CD8-positive, alpha-beta memory T cell (primary cell): ENCODE data around the gene SSX4B. TPM values are rescaled to one million over a fixed set of nuclear protein-coding genes. Genes with fewer than 3 reads are reported as not detected.
"Not testable (repeated sequence)": the region's sequence is repeated elsewhere in the genome, so short reads cannot be mapped to it uniquely, and the experiment has no call there.

ENCODE experiments used
- CTCF ChIA-PET: fragments of 350-600 bp; sonication (Branson Sonifier 250); formaldehyde crosslinking; loops from one replicate; lab custom pipeline; 2021; ENCODE audit warnings: antibody characterized with exemption; lab: Charles Lee
- POLR2A ChIA-PET: fragments of 350-600 bp; sonication (Branson Sonifier 250); formaldehyde crosslinking; loops from one replicate; lab custom pipeline; 2021; ENCODE audit warnings: antibody characterized with exemption; lab: Charles Lee
- DNase-seq, 5 donors: peaks; one replicate each; pipeline versions ENCODE4 v3.0.0 to v3.0.0-alpha.2; 2020 to 2022; ENCODE audit warnings: mixed read lengths in 1 of 5
- H3K27ac ChIP-seq: one replicate; pipeline ENCODE4 v1.7.0; 2013; ENCODE audit warnings: low read depth, mild to moderate bottlenecking, low read length, moderate library complexity
- H3K27me3 ChIP-seq: 2 replicates; pipeline ENCODE4 v1.7.0; 2013; ENCODE audit warnings: low read length, mild to moderate bottlenecking; ENCODE audit not compliant: insufficient read depth, poor library complexity, severe bottlenecking
- H3K36me3 ChIP-seq: 2 replicates; pipeline ENCODE4 v1.7.0; 2013; ENCODE audit warnings: mild to moderate bottlenecking, low read length, moderate library complexity; ENCODE audit not compliant: insufficient read depth
- H3K4me1 ChIP-seq: 2 replicates; pipeline ENCODE4 v1.7.0; 2013; ENCODE audit warnings: mild to moderate bottlenecking, low read length, moderate library complexity; ENCODE audit not compliant: insufficient read depth
- H3K4me3 ChIP-seq: 2 replicates; pipeline ENCODE4 v1.7.0; 2013; ENCODE audit warnings: mild to moderate bottlenecking, low read length
- H3K9me3 ChIP-seq: 2 replicates; pipeline ENCODE4 v1.7.0; 2013; ENCODE audit warnings: mild to moderate bottlenecking, low read length
- H3K27ac Mint-ChIP-seq, 8 donors: one replicate each; pipeline ENCODE4 v1.8.0; 2020 to 2021; ENCODE audit warnings: mixed read lengths in 8 of 8, mild to moderate bottlenecking in 6 of 8, inconsistent platforms in 3 of 8, moderate library complexity in 3 of 8
- H3K27me3 Mint-ChIP-seq, 2 donors: one replicate each; pipeline ENCODE4 v1.8.0; 2020 to 2021; ENCODE audit warnings: mixed read lengths in 2 of 2, mild to moderate bottlenecking in 1 of 2, moderate library complexity in 1 of 2
- H3K36me3 Mint-ChIP-seq, 3 donors: one replicate each; pipeline ENCODE4 v1.8.0; 2020 to 2021; ENCODE audit warnings: mixed read lengths in 3 of 3, inconsistent platforms in 1 of 3, mild to moderate bottlenecking in 1 of 3
- H3K4me1 Mint-ChIP-seq, 3 donors: one replicate each; pipeline ENCODE4 v1.8.0; 2020 to 2021; ENCODE audit warnings: mixed read lengths in 3 of 3, inconsistent platforms in 1 of 3, mild to moderate bottlenecking in 1 of 3
- H3K4me3 Mint-ChIP-seq, 7 donors: one replicate each; pipeline ENCODE4 v1.8.0; 2020 to 2021; ENCODE audit warnings: mixed read lengths in 7 of 7, mild to moderate bottlenecking in 6 of 7, moderate library complexity in 4 of 7, inconsistent platforms in 2 of 7
- H3K9me3 Mint-ChIP-seq, 5 donors: one replicate each; pipeline ENCODE4 v1.8.0; 2020 to 2022; ENCODE audit warnings: mixed read lengths in 5 of 5, mild to moderate bottlenecking in 3 of 5, moderate library complexity in 2 of 5, inconsistent platforms in 1 of 5
- polyA plus RNA-seq: library from polyadenylated mRNA; unstranded; fragments of 300-500 nt; fragmentation: Illumina TruSeq; gene quantifications from one replicate; pipeline ENCODE4 v1.2.3, GENCODE V29; 2021
- total RNA-seq, 2 experiments: library from RNA; stranded (reverse); gene quantifications; one replicate each; pipeline ENCODE4 v1.2.3, GENCODE V29; 2021

SSX4B gene
- total and polyA plus RNA-seq, 3 experiments from 2014 or later, result not detected

- not testable (repeated sequence) for H3K36me3 ChIP-seq, H3K4me1 ChIP-seq
These were observed 35.4 kb upstream of the SSX4B start for GRCh38 chrX:48447201-48447600.

DNA sequence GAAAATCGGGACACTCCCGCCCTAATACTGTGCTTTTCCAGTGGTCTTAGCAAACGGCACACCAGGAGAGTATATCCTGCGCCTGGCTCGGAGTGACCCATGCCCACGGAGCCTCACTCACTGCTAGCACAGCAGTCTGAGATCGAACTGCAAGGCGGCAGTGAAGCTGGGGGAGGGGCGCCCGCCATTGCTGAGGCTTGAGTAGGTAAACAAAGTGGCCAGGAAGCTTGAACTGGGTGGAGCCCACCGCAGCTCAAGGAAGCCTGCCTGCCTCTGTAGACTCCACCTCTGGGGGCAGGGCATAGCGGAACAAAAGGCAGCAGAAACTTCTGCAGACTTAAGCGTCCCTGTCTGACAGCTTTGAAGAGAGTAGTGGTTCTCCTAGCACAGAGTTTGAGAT is 22.0 kb upstream of the SSX4B start:
- H3K4me1 ChIP-seq, H3K27ac ChIP-seq, H3K36me3 ChIP-seq, H3K27me3 Mint-ChIP-seq, H3K4me3 ChIP-seq, H3K27ac Mint-ChIP-seq, H3K4me3 Mint-ChIP-seq, H3K9me3 ChIP-seq, CTCF ChIA-PET, H3K36me3 Mint-ChIP-seq, H3K27me3 ChIP-seq, POLR2A ChIA-PET: not testable (repeated sequence)
- Mint-ChIP-seq H3K9me3 (peaks cover 0 to 23% (median 17%) of the 10 kb centered on the region in 5 donors), H3K4me1 (peaks cover 8 to 15% (median 10%) of the 10 kb centered on the region in 3 donors)
- peak in 2 of 5 donors; percentile 12 to 39 for DNase-seq

More at GRCh38 chrX:48447201-48447600, 35.4 kb upstream of the SSX4B start:
- H3K27ac ChIP-seq, DNase-seq, H3K27ac Mint-ChIP-seq, H3K9me3 Mint-ChIP-seq, H3K4me3 Mint-ChIP-seq, CTCF ChIA-PET, H3K27me3 Mint-ChIP-seq, H3K4me3 ChIP-seq, H3K27me3 ChIP-seq, H3K9me3 ChIP-seq, H3K4me1 Mint-ChIP-seq, H3K36me3 Mint-ChIP-seq: not testable (repeated sequence)
- POLR2A ChIA-PET, result interaction anchor here (0.5 kb wide), 1 partner anchor 1295 kb away, joined by 3 read pairs; no protein-coding TSS in a partner anchor

- H3K27ac ChIP-seq, H3K36me3 ChIP-seq, H3K27me3 ChIP-seq, H3K4me3 ChIP-seq, CTCF ChIA-PET, POLR2A ChIA-PET, H3K4me1 ChIP-seq, DNase-seq, H3K9me3 ChIP-seq, H3K36me3 Mint-ChIP-seq, H3K4me3 Mint-ChIP-seq, H3K27me3 Mint-ChIP-seq: not testable (repeated sequence)
- Mint-ChIP-seq H3K4me1 (peaks cover 10 to 18% (median 12%) of the 10 kb centered on the region in 3 donors), H3K9me3 (peaks cover 0 to 11% (median 9%) of the 10 kb centered on the region in 5 donors), H3K27ac (peak overlapping the region in 1 of 8 donors; percentile 50)
These were observed 18.4 kb upstream of the SSX4B start for GRCh38 chrX:48430166-48430565.

DNA sequence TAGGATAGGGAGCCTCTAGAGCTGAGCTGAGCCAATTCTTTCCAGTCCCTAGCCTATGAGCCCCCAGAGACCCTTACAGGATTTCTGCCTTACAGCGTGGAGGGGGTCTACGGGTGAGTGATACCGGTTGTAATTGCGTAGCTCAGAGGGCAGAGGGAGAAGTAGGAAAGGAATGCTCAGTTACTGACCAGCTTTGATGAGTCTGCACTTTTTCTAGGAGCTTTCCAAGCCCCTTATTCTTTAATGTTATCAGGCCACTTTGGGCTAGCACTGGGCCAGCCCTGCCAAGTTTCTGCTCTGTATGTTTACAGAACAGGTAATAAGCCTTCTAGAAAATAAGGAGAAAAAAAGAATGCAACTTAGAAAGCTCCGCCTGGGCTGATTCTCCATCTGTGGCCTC is 17.8 kb upstream of the SSX4B start:
- POLR2A ChIA-PET, H3K9me3 Mint-ChIP-seq, H3K4me3 ChIP-seq, CTCF ChIA-PET, H3K27ac ChIP-seq, H3K27me3 Mint-ChIP-seq, H3K36me3 ChIP-seq, DNase-seq, H3K4me1 ChIP-seq, H3K9me3 ChIP-seq, H3K27me3 ChIP-seq, H3K36me3 Mint-ChIP-seq, H3K4me3 Mint-ChIP-seq: not testable (repeated sequence)
- Mint-ChIP-seq H3K27ac (peak overlapping the region in 1 of 8 donors; percentile 50), H3K4me1 (peaks cover 10 to 16% (median 10%) of the 10 kb centered on the region in 3 donors)

GRCh38 chrX:48427027-48427716 is 15.4 kb upstream of the SSX4B start:
- DNase-seq, H3K27me3 ChIP-seq, H3K36me3 ChIP-seq, H3K27me3 Mint-ChIP-seq, CTCF ChIA-PET, POLR2A ChIA-PET, H3K4me3 Mint-ChIP-seq, H3K4me1 ChIP-seq, H3K36me3 Mint-ChIP-seq, H3K27ac Mint-ChIP-seq, H3K9me3 Mint-ChIP-seq, H3K9me3 ChIP-seq, H3K4me1 Mint-ChIP-seq, H3K4me3 ChIP-seq, H3K27ac ChIP-seq: not testable (repeated sequence)

- H3K4me3 Mint-ChIP-seq, CTCF ChIA-PET, H3K9me3 ChIP-seq, H3K4me3 ChIP-seq, H3K4me1 ChIP-seq, H3K27ac Mint-ChIP-seq, H3K27me3 ChIP-seq, H3K9me3 Mint-ChIP-seq, POLR2A ChIA-PET, H3K36me3 ChIP-seq, H3K27ac ChIP-seq, H3K4me1 Mint-ChIP-seq, DNase-seq, H3K36me3 Mint-ChIP-seq, H3K27me3 Mint-ChIP-seq: not testable (repeated sequence)
These were observed 13.9 kb downstream of the SSX4B start for GRCh38 chrX:48397825-48398224.

- H3K4me3 ChIP-seq, H3K27me3 Mint-ChIP-seq, H3K27ac Mint-ChIP-seq, CTCF ChIA-PET, H3K36me3 Mint-ChIP-seq, H3K9me3 ChIP-seq, H3K4me3 Mint-ChIP-seq, H3K4me1 Mint-ChIP-seq, H3K27ac ChIP-seq, H3K4me1 ChIP-seq, POLR2A ChIA-PET, DNase-seq, H3K9me3 Mint-ChIP-seq, H3K36me3 ChIP-seq, H3K27me3 ChIP-seq: not testable (repeated sequence)
These were observed 14.8 kb downstream of the SSX4B start for GRCh38 chrX:48396931-48397330.

DNA sequence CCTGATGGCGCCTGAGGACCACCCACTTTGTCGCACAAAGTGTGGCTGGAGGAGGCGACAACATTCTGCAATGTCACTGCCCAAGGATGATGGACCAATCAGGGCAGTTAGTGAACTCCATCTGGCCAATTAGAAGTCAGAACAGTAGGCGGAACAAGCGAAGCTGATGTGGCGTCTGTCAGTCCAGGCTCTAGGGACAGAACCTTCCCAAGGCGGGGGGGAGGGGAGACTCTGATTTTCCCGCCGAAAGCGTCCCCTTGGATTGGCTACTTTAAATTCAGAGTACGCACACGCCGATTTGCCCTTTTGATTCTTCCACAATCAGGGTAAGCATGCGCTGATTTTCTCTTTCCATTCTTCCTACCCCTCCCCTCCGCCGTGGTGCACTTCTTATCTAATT is 28.5 kb downstream of the SSX4B start, which contains the start of gene SSX4:
SSX4 (plus strand) TSS at position 301 of the 400 bp plus-strand sequence. CDS start 515 bp downstream, outside the sequence.
- POLR2A ChIA-PET, H3K4me3 Mint-ChIP-seq, H3K27ac ChIP-seq, H3K9me3 Mint-ChIP-seq, DNase-seq, H3K36me3 ChIP-seq, H3K27ac Mint-ChIP-seq, H3K9me3 ChIP-seq, H3K4me3 ChIP-seq, H3K4me1 ChIP-seq, H3K27me3 Mint-ChIP-seq, CTCF ChIA-PET, H3K27me3 ChIP-seq, H3K4me1 Mint-ChIP-seq, H3K36me3 Mint-ChIP-seq: not testable (repeated sequence)
